COLO829 (cell line): Measurements from ENCODE around the gene AP1B1.

Experiments
- DNase-seq: peaks from one replicate; pipeline ENCODE4 v3.0.0; 2012; ENCODE audit warnings: low spot score

AP1B1 gene

GRCh38 chr22:29313126-29313575, 75.2 kb downstream of the AP1B1 start:
- peak; percentile 49 for DNase-seq

- peak; percentile 71 for DNase-seq
These were observed 75.9 kb downstream of the AP1B1 start for GRCh38 chr22:29312218-29313125.

- DNase-seq: no peak
These were observed 76.7 kb downstream of the AP1B1 start for GRCh38 chr22:29311464-29312217.

- peak; percentile 99 for DNase-seq
These were observed 77.5 kb downstream of the AP1B1 start for GRCh38 chr22:29310863-29311339.

GRCh38 chr22:29310065-29310862, 78.1 kb downstream of the AP1B1 start:
- DNase-seq: no peak

- DNase-seq: no peak
These were observed 78.9 kb downstream of the AP1B1 start for GRCh38 chr22:29309332-29310064.

GRCh38 chr22:29308791-29309262, 79.5 kb downstream of the AP1B1 start:
- DNase-seq: no peak

GRCh38 chr22:29308148-29308790, 80.1 kb downstream of the AP1B1 start:
- no peak for DNase-seq

GRCh38 chr22:29307596-29308147, 80.7 kb downstream of the AP1B1 start:
- no peak for DNase-seq

GRCh38 chr22:29306835-29307595, 81.4 kb downstream of the AP1B1 start:
- peak; percentile 79 for DNase-seq

GRCh38 chr22:29306175-29306834, 82.1 kb downstream of the AP1B1 start, which contains the start of gene GAS2L1:
Gene GAS2L1 (plus strand): TSS chr22:29306650. CDS start chr22:29308106, 1,456 bp downstream.
- DNase-seq: peak; percentile 92

- DNase-seq: no peak
These were observed 82.6 kb downstream of the AP1B1 start for GRCh38 chr22:29305836-29306174.

GRCh38 chr22:29302681-29303465, 85.5 kb downstream of the AP1B1 start:
- no peak for DNase-seq

GRCh38 chr22:29302402-29302680, 86.0 kb downstream of the AP1B1 start:
- no peak for DNase-seq

- no peak for DNase-seq
These were observed 86.5 kb downstream of the AP1B1 start for GRCh38 chr22:29301716-29302401.

- DNase-seq: no peak
These were observed 87.4 kb downstream of the AP1B1 start for GRCh38 chr22:29300807-29301601.

- no peak for DNase-seq
These were observed 87.9 kb downstream of the AP1B1 start for GRCh38 chr22:29300467-29300806.
